Breast epithelium (tissue), 4 donors: Measurements from ENCODE around the gene CEP131. TPM values are rescaled to one million over a fixed set of nuclear protein-coding genes. Genes with fewer than 3 reads are reported as not detected.

ENCODE experiments used
- DNase-seq, 2 donors: peaks; one replicate each; pipeline ENCODE4 v3.0.0-alpha.2; 2019; ENCODE audit warnings: low spot score in 2 of 2
- H3K27ac ChIP-seq, 2 donors: fragments of 200-600 bp; sonication (generic) in 1 of 2; one replicate each; pipeline ENCODE4 v1.5.1; 2016 to 2019; ENCODE audit warnings: mild to moderate bottlenecking in 1 of 2
- H3K27me3 ChIP-seq, 2 donors: fragments of 200-600 bp; sonication (generic) in 1 of 2; one replicate each; pipeline versions ENCODE4 v1.5.1 to v1.6.0; 2017 to 2019; ENCODE audit warnings: control low read depth in 1 of 2, mild to moderate bottlenecking in 1 of 2
- H3K36me3 ChIP-seq: fragments of 200-600 bp; one replicate; pipeline ENCODE4 v1.5.1; 2019
- H3K4me1 ChIP-seq, 2 donors: fragments of 200-600 bp; sonication (generic); one replicate each; pipeline ENCODE4 v1.5.1; 2016 to 2019; ENCODE audit warnings: control low read depth in 1 of 2
- H3K4me3 ChIP-seq, 3 donors: fragments of 200-600 bp; sonication (generic); 1 replicate in 2 of 3; 2 replicates in 1 of 3; pipeline ENCODE4 v1.5.1; 2016 to 2019; ENCODE audit warnings: mild to moderate bottlenecking in 3 of 3, moderate library complexity in 2 of 3
- H3K9me3 ChIP-seq, 2 donors: fragments of 200-600 bp; sonication (generic) in 1 of 2; one replicate each; pipeline ENCODE4 v1.5.1; 2016 to 2019; ENCODE audit warnings: control low read depth in 1 of 2
- CTCF ChIP-seq, 3 donors: fragments of 450-650 bp; IDR thresholded peaks; one replicate each; pipeline ENCODE4 v1.5.1; 2016 to 2017; ENCODE audit warnings: antibody characterized with exemption in 3 of 3, mild to moderate bottlenecking in 3 of 3, moderate library complexity in 3 of 3
- POLR2A ChIP-seq: fragments of 450-650 bp; IDR thresholded peaks from one replicate; pipeline ENCODE4 v1.6.1; 2016; ENCODE audit warnings: antibody characterized with exemption, mild to moderate bottlenecking, moderate library complexity
- POLR2AphosphoS5 ChIP-seq, 3 donors: sonication (generic); formaldehyde crosslinking; IDR thresholded peaks; one replicate each; pipeline ENCODE4 v1.6.1; 2017; ENCODE audit warnings: antibody characterized with exemption in 3 of 3
- intact Hi-C: fragments of 100-400 bp; cut with DNase I; formaldehyde crosslinking; loops from one replicate; pipeline ENCODE4 v1.15.1; 2023; ENCODE audit warnings: low total_unique reads
- total RNA-seq, 3 donors: library from RNA; depleted of rRNA; stranded (reverse); fragments of >200 nt; gene quantifications; one replicate each; pipeline ENCODE4 v1.1.0, GENCODE V29; 2016

Gene CEP131
- total RNA-seq, 3 donors from 2014 or later: 6.9 to 12.8 (median 9.7) TPM

- H3K9me3 ChIP-seq: no peaks in the 10 kb centered on the region
- TF ChIP-seq POLR2A (no peak), POLR2AphosphoS5 (IDR thresholded peaks at IDR 0.05) (no peak), CTCF (IDR thresholded peaks at IDR 0.05) (no peak)
- H3K27me3 ChIP-seq: no peaks in the 10 kb centered on the region
- H3K4me3 ChIP-seq: no peak overlapping the region
- intact Hi-C loops: no loop called here
- H3K27ac ChIP-seq: no peak overlapping the region
- no peak for DNase-seq
- H3K36me3 ChIP-seq: no peaks in the 10 kb centered on the region
- H3K4me1 ChIP-seq: no peaks in the 10 kb centered on the region
These were observed 49.0 kb downstream of the CEP131 start for GRCh38 chr17:81173762-81174155.

- Histone ChIP-seq H3K9me3 (no peaks in the 10 kb centered on the region), H3K4me1 (no peaks in the 10 kb centered on the region), H3K4me3 (no peak overlapping the region), H3K27ac (no peak overlapping the region), H3K36me3 (no peaks in the 10 kb centered on the region), H3K27me3 (no peaks in the 10 kb centered on the region)
- intact Hi-C loops: no loop called here
- no peak for DNase-seq
- no peak for TF ChIP-seq POLR2A
- no peak for TF ChIP-seq CTCF (IDR thresholded peaks at IDR 0.05)
- no peak for TF ChIP-seq POLR2AphosphoS5 (IDR thresholded peaks at IDR 0.05)
These were observed 49.6 kb downstream of the CEP131 start for GRCh38 chr17:81173052-81173761.

DNA sequence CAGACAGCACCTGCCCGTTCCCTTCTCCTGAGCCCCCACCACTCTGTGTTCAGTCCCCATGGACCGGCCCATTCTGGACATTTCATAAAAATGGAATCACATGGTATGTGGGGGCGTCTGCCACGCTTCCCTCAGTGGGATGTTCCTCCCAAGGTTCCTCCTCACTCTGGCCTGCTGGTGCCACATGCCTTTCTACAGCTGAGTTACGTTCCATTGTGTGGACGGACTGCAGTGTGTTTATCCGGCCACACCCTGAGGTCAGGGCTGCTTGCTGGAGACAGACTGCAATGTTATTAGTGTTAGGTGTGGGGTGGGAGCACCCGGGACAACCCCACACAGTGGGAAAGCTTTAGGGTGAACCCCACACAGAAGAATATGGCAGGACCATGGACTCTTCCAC is 50.8 kb downstream of the CEP131 start:
- Histone ChIP-seq H3K27me3 (no peaks in the 10 kb centered on the region), H3K9me3 (no peaks in the 10 kb centered on the region), H3K4me1 (no peaks in the 10 kb centered on the region), H3K4me3 (no peak overlapping the region), H3K36me3 (no peaks in the 10 kb centered on the region), H3K27ac (no peak overlapping the region)
- no peak for TF ChIP-seq CTCF (IDR thresholded peaks at IDR 0.05)
- TF ChIP-seq POLR2AphosphoS5 (IDR thresholded peaks at IDR 0.05): no peak
- TF ChIP-seq POLR2A: no peak
- no peak for DNase-seq
- intact Hi-C loops: no loop called here

DNA sequence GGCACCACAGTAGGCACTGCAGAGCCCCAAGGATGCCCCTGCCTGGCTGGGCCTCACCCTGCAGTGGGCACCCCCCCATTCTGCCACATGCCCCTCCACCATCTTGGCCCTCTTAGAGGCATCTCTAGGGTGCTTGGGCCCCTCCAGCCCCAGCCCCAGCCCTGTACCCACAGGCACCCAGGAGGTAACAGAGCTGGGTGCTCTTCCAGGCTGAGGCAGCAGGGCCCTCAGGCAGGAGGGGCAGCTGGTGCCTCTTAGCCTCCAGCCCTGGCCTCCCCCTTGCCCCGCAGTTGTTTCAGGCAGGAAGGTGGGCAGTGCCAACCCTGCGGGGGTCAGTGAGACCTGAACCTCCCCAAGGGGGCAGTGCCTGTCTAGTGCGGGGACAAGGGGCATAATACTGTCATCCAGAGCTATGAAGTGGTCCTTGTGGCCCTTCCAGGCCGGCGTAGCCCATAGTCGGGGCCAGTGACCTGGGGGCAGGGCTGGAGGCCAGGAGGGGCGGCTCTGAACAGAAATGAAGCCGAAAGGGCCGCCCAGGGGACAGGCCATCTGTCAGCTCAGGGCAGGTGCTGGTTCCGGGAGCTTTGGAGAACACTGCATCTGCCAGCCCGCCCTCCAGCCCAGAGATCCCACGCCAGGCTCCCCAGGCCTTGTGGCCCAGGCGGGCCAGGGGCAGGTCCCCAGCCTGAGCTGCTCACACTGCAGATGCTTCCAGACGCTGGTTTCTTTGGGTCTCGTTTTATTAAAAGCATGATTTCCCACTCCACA is 51.9 kb downstream of the CEP131 start:
- no peaks in the 10 kb centered on the region for H3K36me3 ChIP-seq
- H3K4me3 ChIP-seq: no peak overlapping the region
- H3K27ac ChIP-seq: no peak overlapping the region
- no peaks in the 10 kb centered on the region for H3K4me1 ChIP-seq
- intact Hi-C loops: no loop called here
- TF ChIP-seq POLR2A: no peak
- no peak for TF ChIP-seq POLR2AphosphoS5 (IDR thresholded peaks at IDR 0.05)
- TF ChIP-seq CTCF (IDR thresholded peaks at IDR 0.05): no peak
- H3K9me3 ChIP-seq: no peaks in the 10 kb centered on the region
- peaks cover 0 to 4% of the 10 kb centered on the region in 2 donors for H3K27me3 ChIP-seq
- DNase-seq: no peak

GRCh38 chr17:81169870-81170309 is 52.9 kb downstream of the CEP131 start:
- no peak overlapping the region for H3K4me3 ChIP-seq
- DNase-seq: no peak
- H3K9me3 ChIP-seq: no peaks in the 10 kb centered on the region
- TF ChIP-seq CTCF (IDR thresholded peaks at IDR 0.05): no peak
- no peak for TF ChIP-seq POLR2A
- no peak for TF ChIP-seq POLR2AphosphoS5 (IDR thresholded peaks at IDR 0.05)
- intact Hi-C loops: no loop called here
- H3K4me1 ChIP-seq: no peaks in the 10 kb centered on the region
- no peak overlapping the region for H3K27ac ChIP-seq
- H3K27me3 ChIP-seq: peaks cover 0 to 4% of the 10 kb centered on the region in 2 donors
- no peaks in the 10 kb centered on the region for H3K36me3 ChIP-seq
